ENCODE measurements around the gene TIAM2. TPM values are rescaled to one million over a fixed set of nuclear protein-coding genes. Genes with fewer than 3 reads are reported as not detected.

TIAM2 gene
- total and polyA plus RNA-seq, 2 donors (not counting 3 experiments of a cell fraction or from before 2014, with no cell fraction given) = 9.6 to 18.5 TPM

DNA sequence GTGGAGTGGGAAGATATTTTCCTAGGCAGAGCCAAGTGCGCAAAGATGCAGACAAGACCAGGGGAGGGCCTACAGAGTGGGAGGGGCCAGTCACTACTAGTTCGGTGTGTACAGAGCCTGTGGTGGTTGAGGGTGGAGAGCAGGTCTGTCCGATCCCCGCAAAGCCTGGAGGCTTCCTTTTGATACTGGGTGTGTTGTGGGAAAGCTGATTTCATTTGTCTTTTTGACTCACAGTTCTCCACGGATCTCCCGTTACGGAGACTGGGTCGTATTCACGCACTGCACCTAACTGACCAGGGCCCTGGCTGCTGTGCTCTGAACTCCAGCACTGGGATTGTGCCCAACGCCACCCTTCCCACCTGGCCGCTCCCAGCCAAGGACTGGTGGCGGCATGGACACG is 1.4 kb upstream of the TIAM2 start:
- dilution Hi-C loops (cut with MboI; ENCODE audit: extremely low pct_ligation_motif_present, low sequenced_read_pairs) = no loop called here
- CTCF ChIA-PET = interaction anchor here (0.9 to 1.8 kb wide), 5 partner anchors 12 to 180 kb away, joined by 3 to 4 read pairs (median 3); no protein-coding TSS in a partner anchor
- H3K4me2 ChIP-seq (ENCODE audit: insufficient read depth, low read length) = no peak overlapping the region

More for the DNA sequence above, 1.4 kb upstream of the TIAM2 start:
- POLR2A ChIA-PET = no interaction called here
- Histone ChIP-seq H3K79me2 (ENCODE audit: control insufficient read depth, insufficient read depth, low read length) (no peaks in the 10 kb centered on the region), H3K9me3 (replicated peaks; ENCODE audit: control insufficient read depth, insufficient read depth, low read length) (no peaks in the 10 kb centered on the region), H3K9me1 (replicated peaks; ENCODE audit: control insufficient read depth, extremely low read depth, insufficient read depth, low read length) (no peaks in the 10 kb centered on the region), H3K4me1 (ENCODE audit: control insufficient read depth, extremely low read depth, insufficient read depth, low read length) (peaks cover 6% of the 10 kb centered on the region), H3K27ac (ENCODE audit: insufficient read depth, low read depth, low read length) (no peak overlapping the region), H3K4me3 (replicated peaks in 1 of 3; ENCODE audit: insufficient read depth in 1 of 3, low read depth in 1 of 3, low read length in 3 of 3) (no peak overlapping the region), H3K9ac (replicated peaks; ENCODE audit: extremely low read depth, insufficient read depth, low read length) (no peak overlapping the region), H3K27me3 (ENCODE audit: control insufficient read depth in 2 of 2, insufficient read depth in 2 of 2, low read length in 2 of 2) (peaks cover 0 to 2% of the 10 kb centered on the region in 2 experiments), H2AFZ (ENCODE audit: low read depth, low read length) (no peak overlapping the region), H4K20me1 (replicated peaks; ENCODE audit: control insufficient read depth, extremely low read depth, insufficient read depth, low read length) (no peaks in the 10 kb centered on the region), H3K36me3 (ENCODE audit: control insufficient read depth in 2 of 2, extremely low read depth in 1 of 2, insufficient read depth in 2 of 2, low read length in 2 of 2) (no peaks in the 10 kb centered on the region)
- intact Hi-C loops (cut with micrococcal nuclease) = loop anchor here (2.0 kb wide), 1 partner anchor 61 kb away; no protein-coding TSS in a partner anchor
- no peak for DNase-seq (ENCODE audit: low read depth, low spot score)
- FAIRE-seq = no peak
- BruUV-seq (replicated peaks) = no TSS peak
- TF ChIP-seq FOS (IDR thresholded peaks at IDR 0.05; ENCODE audit: borderline replicate concordance, insufficient read depth, low read length) (no peak), MYC (IDR thresholded peaks at IDR 0.05; ENCODE audit: low read depth, low read length) (no peak)
- TF ChIP-seq, protein P1, sequence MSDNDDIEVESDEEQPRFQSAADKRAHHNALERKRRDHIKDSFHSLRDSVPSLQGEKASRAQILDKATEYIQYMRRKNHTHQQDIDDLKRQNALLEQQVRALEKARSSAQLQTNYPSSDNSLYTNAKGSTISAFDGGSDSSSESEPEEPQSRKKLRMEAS (IDR thresholded peaks at IDR 0.05; ENCODE audit: insufficient read depth, insufficient read length) = no peak
- TF ChIP-seq, protein P2, sequence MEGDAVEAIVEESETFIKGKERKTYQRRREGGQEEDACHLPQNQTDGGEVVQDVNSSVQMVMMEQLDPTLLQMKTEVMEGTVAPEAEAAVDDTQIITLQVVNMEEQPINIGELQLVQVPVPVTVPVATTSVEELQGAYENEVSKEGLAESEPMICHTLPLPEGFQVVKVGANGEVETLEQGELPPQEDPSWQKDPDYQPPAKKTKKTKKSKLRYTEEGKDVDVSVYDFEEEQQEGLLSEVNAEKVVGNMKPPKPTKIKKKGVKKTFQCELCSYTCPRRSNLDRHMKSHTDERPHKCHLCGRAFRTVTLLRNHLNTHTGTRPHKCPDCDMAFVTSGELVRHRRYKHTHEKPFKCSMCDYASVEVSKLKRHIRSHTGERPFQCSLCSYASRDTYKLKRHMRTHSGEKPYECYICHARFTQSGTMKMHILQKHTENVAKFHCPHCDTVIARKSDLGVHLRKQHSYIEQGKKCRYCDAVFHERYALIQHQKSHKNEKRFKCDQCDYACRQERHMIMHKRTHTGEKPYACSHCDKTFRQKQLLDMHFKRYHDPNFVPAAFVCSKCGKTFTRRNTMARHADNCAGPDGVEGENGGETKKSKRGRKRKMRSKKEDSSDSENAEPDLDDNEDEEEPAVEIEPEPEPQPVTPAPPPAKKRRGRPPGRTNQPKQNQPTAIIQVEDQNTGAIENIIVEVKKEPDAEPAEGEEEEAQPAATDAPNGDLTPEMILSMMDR (IDR thresholded peaks at IDR 0.05; ENCODE audit: extremely low read depth in 1 of 2, insufficient read depth in 1 of 2, low read depth in 1 of 2, low read length in 2 of 2) = no peak

Measured in endothelial cell of umbilical vein (primary cell).